ENCODE results near the gene MDGA2.
A peak's percentile ranks its signal among the peaks of the same experiment; 100 is the strongest.

MDGA2 gene

GRCh38 chr14:47490766-47491165 is 184.6 kb downstream of the MDGA2 start:
- no peak for DNase-seq (ENCODE audit: low spot score)

GRCh38 chr14:47490353-47490752 is 185.1 kb downstream of the MDGA2 start:
- DNase-seq (ENCODE audit: low spot score): no peak

- DNase-seq (ENCODE audit: low spot score): no peak
These were observed 190.0 kb downstream of the MDGA2 start for GRCh38 chr14:47485421-47485820.

GRCh38 chr14:47483449-47483848 is 192.0 kb downstream of the MDGA2 start:
- no peak for DNase-seq (ENCODE audit: low spot score)

- no peak for DNase-seq (ENCODE audit: low spot score)
These were observed 204.3 kb downstream of the MDGA2 start for GRCh38 chr14:47471075-47471474.

GRCh38 chr14:47466916-47467315 is 208.5 kb downstream of the MDGA2 start:
- no peak for DNase-seq (ENCODE audit: low spot score)

GRCh38 chr14:47454025-47454424 is 221.4 kb downstream of the MDGA2 start:
- DNase-seq (ENCODE audit: low spot score): no peak

GRCh38 chr14:47447076-47447475 is 228.3 kb downstream of the MDGA2 start:
- DNase-seq (ENCODE audit: low spot score): no peak

- peak; percentile 37 for DNase-seq (ENCODE audit: low spot score)
These were observed 233.2 kb downstream of the MDGA2 start for GRCh38 chr14:47442211-47442610.

GRCh38 chr14:47439953-47440352 is 235.5 kb downstream of the MDGA2 start:
- DNase-seq (ENCODE audit: low spot score): no peak

- no peak for DNase-seq (ENCODE audit: low spot score)
These were observed 236.7 kb downstream of the MDGA2 start for GRCh38 chr14:47438650-47439140.

- DNase-seq (ENCODE audit: low spot score): no peak
These were observed 240.0 kb downstream of the MDGA2 start for GRCh38 chr14:47435331-47435965.

- no peak for DNase-seq (ENCODE audit: low spot score)
These were observed 247.8 kb downstream of the MDGA2 start for GRCh38 chr14:47427629-47428028.

GRCh38 chr14:47425302-47425701 is 250.1 kb downstream of the MDGA2 start:
- DNase-seq (ENCODE audit: low spot score): no peak

GRCh38 chr14:47422191-47422590 is 253.2 kb downstream of the MDGA2 start:
- no peak for DNase-seq (ENCODE audit: low spot score)

- DNase-seq (ENCODE audit: low spot score): no peak
These were observed 263.9 kb downstream of the MDGA2 start for GRCh38 chr14:47411523-47411922.

GRCh38 chr14:47392326-47392725 is 283.1 kb downstream of the MDGA2 start:
- no peak for DNase-seq (ENCODE audit: low spot score)

- DNase-seq (ENCODE audit: low spot score): no peak
These were observed 284.4 kb downstream of the MDGA2 start for GRCh38 chr14:47390831-47391504.

- no peak for DNase-seq (ENCODE audit: low spot score)
These were observed 285.9 kb downstream of the MDGA2 start for GRCh38 chr14:47389535-47389934.

- no peak for DNase-seq (ENCODE audit: low spot score)
These were observed 309.4 kb downstream of the MDGA2 start for GRCh38 chr14:47366006-47366405.

GRCh38 chr14:47365233-47365632 is 310.2 kb downstream of the MDGA2 start:
- DNase-seq (ENCODE audit: low spot score): no peak

- DNase-seq (ENCODE audit: low spot score): no peak
These were observed 322.2 kb downstream of the MDGA2 start for GRCh38 chr14:47353186-47353585.

GRCh38 chr14:47346849-47347248 is 328.6 kb downstream of the MDGA2 start:
- no peak for DNase-seq (ENCODE audit: low spot score)

All from SK-N-DZ (cell line).